Activated effector memory CD4-positive, alpha-beta T cell treated with anti-CD3 and anti-CD28 coated beads, Interleukin-2, amount 50 U/mL, for 16 hours (primary cell): ENCODE measurements around the gene ZNF432.
"Not testable (repeated sequence)": the region's sequence is repeated elsewhere in the genome, so short reads cannot be mapped to it uniquely, and the experiment has no call there.

Experiments
- DNase-seq: peaks from one replicate; pipeline ENCODE4 v3.0.0-alpha.2; 2020

The ZNF432 gene

GRCh38 chr19:52048555-52049501 is at the start of gene ZNF432:
ZNF432 (minus strand) TSS chr19:52048838; CDS start chr19:52046868, 1,970 bp downstream.
- DNase-seq, result peak; percentile 93

GRCh38 chr19:52096416-52096815 is 47.8 kb upstream of the ZNF432 start:
- DNase-seq, result not testable (repeated sequence)

DNA sequence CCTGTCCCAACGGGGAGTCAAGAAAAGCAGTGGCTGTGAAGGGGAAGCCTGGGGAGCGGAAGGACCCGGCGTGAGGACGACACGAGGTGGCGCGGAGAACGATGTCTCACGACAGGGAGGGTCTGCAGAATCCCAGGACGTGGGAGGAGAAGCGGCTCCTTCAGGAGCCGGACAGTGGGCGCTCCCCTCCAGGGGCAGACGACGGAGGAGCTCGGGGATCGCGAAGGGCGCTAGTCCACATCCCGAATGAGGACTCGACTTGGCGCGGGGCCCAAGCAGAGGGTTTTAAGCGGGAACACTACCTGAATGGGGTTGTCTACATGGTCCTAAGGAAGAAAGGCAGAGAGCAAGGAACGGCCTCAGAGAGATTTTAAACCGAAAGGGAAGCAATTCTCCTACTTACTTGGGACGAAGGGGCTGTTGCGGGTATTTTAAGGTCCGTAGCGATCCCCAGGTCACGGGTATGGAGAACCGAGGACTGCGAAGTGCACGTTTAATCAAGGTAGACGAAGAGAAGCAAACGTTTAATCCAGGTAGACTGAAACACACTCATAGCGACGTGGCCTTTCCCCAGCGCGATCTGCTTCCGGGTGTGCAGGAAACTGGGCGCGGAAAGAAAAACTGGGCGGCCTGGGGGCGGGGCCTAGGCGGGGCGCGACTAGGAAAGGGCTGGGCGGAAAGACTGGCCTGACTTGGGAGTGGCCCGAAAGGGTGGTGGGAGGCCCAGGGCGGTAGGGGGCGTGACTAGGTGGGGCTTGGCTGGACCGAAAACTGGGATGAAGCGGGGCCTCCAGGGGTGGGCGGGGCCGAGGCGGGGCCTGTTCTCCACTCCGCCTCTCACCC is 46.8 kb upstream of the ZNF432 start, which contains the start of gene ZNF841:
Gene ZNF841, minus strand, starts transcription at position 594 of the 843 bp plus-strand sequence. CDS start 10,964 bp downstream, outside the sequence.
- peak; percentile 94 for DNase-seq

GRCh38 chr19:52094526-52095130 is 46.0 kb upstream of the ZNF432 start:
- no peak for DNase-seq

GRCh38 chr19:52086481-52086880 is 37.8 kb upstream of the ZNF432 start:
- no peak for DNase-seq

GRCh38 chr19:52070496-52070895 is 21.9 kb upstream of the ZNF432 start:
- DNase-seq, result no peak

GRCh38 chr19:52069653-52070052 is 21.0 kb upstream of the ZNF432 start:
- DNase-seq, result no peak

- DNase-seq, result no peak
These were observed 17.7 kb upstream of the ZNF432 start for GRCh38 chr19:52066258-52066863.

- DNase-seq, result no peak
These were observed 16.8 kb upstream of the ZNF432 start for GRCh38 chr19:52065399-52065798.

GRCh38 chr19:52056480-52056879 is 7.8 kb upstream of the ZNF432 start:
- DNase-seq, result not testable (repeated sequence)

DNA sequence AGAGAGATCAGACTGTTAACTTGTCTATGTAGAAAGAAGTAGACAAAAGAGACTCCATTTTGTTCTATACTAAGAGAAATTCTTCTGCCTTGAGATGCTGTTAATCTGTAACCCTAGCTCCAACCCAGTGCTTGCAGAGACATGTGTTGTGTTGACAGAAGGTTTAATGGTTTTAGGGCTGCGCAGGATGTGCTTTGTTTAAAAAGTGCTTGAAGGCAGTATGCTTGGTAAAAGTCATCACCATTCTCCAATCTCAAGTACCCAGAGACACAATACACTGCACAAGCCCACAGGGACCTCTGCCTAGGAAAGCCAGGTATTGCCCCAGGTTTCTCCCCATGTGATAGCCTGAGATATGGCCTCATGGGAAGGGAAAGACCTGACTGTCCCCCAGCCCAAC is 3.1 kb upstream of the ZNF432 start:
- DNase-seq, result not testable (repeated sequence)

- no peak for DNase-seq
These were observed 9.5 kb downstream of the ZNF432 start for GRCh38 chr19:52039169-52039568.

- DNase-seq, result no peak
These were observed 14.4 kb downstream of the ZNF432 start for GRCh38 chr19:52034051-52034728.

GRCh38 chr19:52028780-52029123 is 19.9 kb downstream of the ZNF432 start:
- no peak for DNase-seq

DNA sequence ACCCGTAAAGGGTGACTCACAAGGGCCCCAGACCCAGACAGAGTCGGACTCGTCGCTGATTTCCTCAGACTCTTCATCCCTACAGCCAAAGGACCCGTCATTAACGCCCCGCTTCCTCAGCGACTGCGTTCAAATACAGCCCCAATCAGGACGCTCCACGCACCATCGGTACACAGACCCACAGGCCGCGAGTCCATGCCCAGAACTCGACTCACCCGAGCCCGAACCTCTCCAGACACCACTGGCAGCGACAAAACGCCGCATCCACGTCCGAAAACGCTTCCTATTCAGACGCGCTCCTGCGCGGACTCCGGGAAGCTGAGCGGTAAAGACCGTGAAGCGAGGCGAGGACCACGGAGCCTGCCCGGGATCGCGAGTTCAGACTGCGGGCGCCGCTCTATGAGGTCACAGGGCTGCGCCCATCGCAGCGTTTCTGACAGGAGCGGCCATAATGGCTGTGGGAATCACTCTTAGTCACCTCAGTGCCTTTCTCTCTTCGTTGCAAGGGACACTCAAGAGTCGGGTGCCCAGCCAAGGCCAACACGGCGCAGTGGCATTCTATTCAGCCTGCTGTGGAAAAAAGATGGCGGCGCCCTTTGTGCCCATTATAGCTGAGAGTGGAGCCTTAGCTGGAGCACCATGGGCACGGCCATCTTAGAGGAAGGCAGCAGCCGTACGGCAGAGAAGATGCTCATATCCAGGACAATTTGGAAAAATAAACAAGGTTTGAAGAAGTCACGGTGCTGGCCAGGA is 20.4 kb downstream of the ZNF432 start, which contains the start of gene ZNF614:
Gene ZNF614, minus strand, starts transcription at position 353 of the 753 bp plus-strand sequence. CDS start 2,634 bp downstream, outside the sequence.
- peak; percentile 94 for DNase-seq

DNA sequence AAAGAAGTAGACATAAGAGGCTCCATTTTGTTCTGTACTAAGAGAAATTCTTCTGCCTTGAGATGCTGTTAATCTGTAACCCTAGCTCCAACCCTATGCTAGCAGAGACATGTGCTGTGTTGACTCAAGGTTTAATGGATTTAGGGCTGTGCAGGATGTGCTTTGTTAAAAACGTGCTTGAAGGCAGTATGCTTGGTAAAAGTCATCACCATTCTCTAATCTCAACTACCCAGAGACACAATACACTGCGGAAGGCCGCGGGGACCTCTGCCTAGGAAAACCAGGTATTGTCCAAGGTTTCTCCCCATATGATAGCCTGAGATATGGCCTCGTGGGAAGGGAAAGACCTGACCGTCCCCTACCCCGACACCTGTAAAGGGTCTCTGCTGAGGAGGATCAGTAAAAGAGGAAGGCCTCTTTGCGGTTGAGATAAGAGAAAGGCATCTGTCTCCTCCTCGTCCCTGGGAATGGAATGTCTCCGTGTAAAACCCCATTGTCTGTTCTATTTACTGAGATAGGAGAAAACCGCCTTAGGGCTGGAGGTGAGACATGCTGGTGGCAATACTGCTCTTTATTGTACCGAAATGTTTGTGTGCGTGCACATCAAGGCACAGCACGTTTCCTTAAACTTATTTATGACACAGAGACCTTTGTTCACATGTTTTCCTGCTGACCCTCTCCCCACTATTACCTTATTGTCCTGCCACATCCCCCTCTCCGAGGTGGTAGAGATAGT is 22.2 kb downstream of the ZNF432 start:
- not testable (repeated sequence) for DNase-seq

DNA sequence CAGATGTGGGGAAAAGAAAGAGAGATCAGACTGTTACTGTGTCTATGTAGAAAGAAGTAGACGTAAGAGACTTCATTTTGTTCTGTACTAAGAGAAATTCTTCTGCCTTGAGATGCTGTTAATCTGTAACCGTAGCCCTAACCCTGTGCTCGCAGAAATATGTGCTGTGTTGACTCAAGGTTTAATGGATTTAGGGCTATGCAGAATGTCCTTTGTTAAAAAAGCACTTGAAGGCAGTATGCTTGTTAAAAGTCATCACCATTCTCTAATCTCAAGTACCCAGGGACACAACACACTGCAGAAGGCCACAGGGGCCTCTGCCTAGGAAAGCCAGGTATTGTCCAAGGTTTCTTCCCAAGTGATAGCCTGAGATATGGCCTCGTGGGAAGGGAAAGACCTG is 24.2 kb downstream of the ZNF432 start:
- not testable (repeated sequence) for DNase-seq

GRCh38 chr19:52022193-52022592 is 26.4 kb downstream of the ZNF432 start:
- DNase-seq, result no peak

- no peak for DNase-seq
These were observed 28.1 kb downstream of the ZNF432 start for GRCh38 chr19:52020506-52020905.

DNA sequence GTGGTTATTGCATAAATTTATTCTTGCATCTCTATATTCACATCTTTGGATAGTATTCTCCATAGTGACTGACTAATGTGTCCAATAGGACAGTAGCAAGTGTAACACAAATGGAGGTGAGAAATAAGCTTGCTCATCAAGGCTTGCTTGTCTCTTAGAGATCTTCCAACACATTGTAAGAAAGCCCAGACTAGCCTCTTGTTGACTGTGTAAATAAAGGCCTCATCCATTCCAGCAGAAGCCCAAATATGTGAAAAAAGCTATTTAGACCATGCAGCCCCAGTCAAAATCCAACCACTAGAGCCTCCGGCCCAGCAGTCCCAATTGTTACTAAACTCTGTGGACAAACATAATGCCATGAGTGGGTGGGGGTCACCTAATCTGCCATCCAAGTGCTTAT is 38.0 kb downstream of the ZNF432 start:
- DNase-seq, result no peak
